Parathyroid adenoma (tissue), 2 donors: ENCODE data around the gene FGGY.

Experiments used
- H2AFZ ChIP-seq: fragments of 300-600 bp; sonication (generic); one replicate; pipeline ENCODE4 v1.7.0; 2017; ENCODE audit warnings: antibody characterized with exemption, mild to moderate bottlenecking
- H3K27ac ChIP-seq: fragments of 300-600 bp; sonication (generic); one replicate; pipeline ENCODE4 v1.7.0; 2017
- H3K27me3 ChIP-seq: fragments of 300-600 bp; sonication (generic); one replicate; pipeline ENCODE4 v1.7.0; 2017; ENCODE audit warnings: low read length; ENCODE audit not compliant: control insufficient read depth, insufficient read depth
- H3K36me3 ChIP-seq: fragments of 300-600 bp; sonication (generic); one replicate; pipeline ENCODE4 v1.7.0; 2017; ENCODE audit warnings: low read length; ENCODE audit not compliant: control insufficient read depth, insufficient read depth
- H3K4me1 ChIP-seq: fragments of 300-600 bp; sonication (generic); one replicate; pipeline ENCODE4 v1.7.0; 2017; ENCODE audit warnings: control low read depth
- H3K4me2 ChIP-seq: fragments of 300-600 bp; sonication (generic); one replicate; pipeline ENCODE4 v1.7.0; 2017; ENCODE audit warnings: low read length
- H3K4me3 ChIP-seq: fragments of 300-600 bp; sonication (generic); one replicate; pipeline ENCODE4 v1.7.0; 2017; ENCODE audit warnings: low read depth, low read length
- H3K79me2 ChIP-seq: fragments of 300-600 bp; sonication (generic); one replicate; pipeline ENCODE4 v1.7.0; 2017; ENCODE audit warnings: control low read depth
- H3K9ac ChIP-seq: fragments of 300-600 bp; sonication (generic); one replicate; pipeline ENCODE4 v1.7.0; 2017; ENCODE audit warnings: mild to moderate bottlenecking
- H3K9me3 ChIP-seq: fragments of 300-600 bp; sonication (generic); one replicate; pipeline ENCODE4 v1.7.0; 2017; ENCODE audit warnings: low read length; ENCODE audit not compliant: control insufficient read depth
- TF ChIP-seq, protein P1 (sequence below): fragments of 300-600 bp; sonication (generic); IDR thresholded peaks from one replicate; pipeline ENCODE4 v1.7.0; 2017; ENCODE audit warnings: antibody characterized with exemption, mild to moderate bottlenecking
- donor health status: primary hyperparathyroidism.

The FGGY gene

GRCh38 chr1:59360729-59361128 lies 63.8 kb downstream of the FGGY start:
- Histone ChIP-seq H3K27me3 (no peaks in the 10 kb centered on the region), H3K36me3 (no peaks in the 10 kb centered on the region), H3K4me2 (no peak overlapping the region), H3K4me3 (no peak overlapping the region), H2AFZ (no peak overlapping the region), H3K9ac (no peak overlapping the region), H3K79me2 (no peaks in the 10 kb centered on the region), H3K27ac (no peak overlapping the region), H3K4me1 (no peaks in the 10 kb centered on the region), H3K9me3 (no peaks in the 10 kb centered on the region)
- TF ChIP-seq, protein P1, sequence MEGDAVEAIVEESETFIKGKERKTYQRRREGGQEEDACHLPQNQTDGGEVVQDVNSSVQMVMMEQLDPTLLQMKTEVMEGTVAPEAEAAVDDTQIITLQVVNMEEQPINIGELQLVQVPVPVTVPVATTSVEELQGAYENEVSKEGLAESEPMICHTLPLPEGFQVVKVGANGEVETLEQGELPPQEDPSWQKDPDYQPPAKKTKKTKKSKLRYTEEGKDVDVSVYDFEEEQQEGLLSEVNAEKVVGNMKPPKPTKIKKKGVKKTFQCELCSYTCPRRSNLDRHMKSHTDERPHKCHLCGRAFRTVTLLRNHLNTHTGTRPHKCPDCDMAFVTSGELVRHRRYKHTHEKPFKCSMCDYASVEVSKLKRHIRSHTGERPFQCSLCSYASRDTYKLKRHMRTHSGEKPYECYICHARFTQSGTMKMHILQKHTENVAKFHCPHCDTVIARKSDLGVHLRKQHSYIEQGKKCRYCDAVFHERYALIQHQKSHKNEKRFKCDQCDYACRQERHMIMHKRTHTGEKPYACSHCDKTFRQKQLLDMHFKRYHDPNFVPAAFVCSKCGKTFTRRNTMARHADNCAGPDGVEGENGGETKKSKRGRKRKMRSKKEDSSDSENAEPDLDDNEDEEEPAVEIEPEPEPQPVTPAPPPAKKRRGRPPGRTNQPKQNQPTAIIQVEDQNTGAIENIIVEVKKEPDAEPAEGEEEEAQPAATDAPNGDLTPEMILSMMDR, result no peak

DNA sequence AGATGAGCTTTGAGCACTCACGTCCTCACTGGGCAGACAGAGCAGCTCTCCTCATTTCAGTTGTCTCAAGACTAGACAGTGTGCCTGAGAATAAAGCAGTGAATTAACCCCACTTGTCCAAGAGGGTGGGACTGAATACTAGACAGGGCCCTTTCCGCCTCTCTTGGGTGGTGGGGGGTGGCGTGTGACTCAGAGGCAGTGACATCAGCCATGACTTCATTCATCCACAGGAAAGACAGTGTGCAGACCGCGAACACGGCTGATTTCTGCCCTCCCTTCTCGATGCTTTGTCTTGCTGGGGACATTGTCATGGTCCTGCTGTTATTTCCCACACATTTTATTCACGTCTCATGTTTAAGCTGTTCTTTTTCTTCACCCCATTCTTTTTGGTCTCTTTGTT lies 64.9 kb downstream of the FGGY start:
- Histone ChIP-seq H3K9me3 (no peaks in the 10 kb centered on the region), H3K9ac (no peak overlapping the region), H3K4me3 (no peak overlapping the region), H2AFZ (no peak overlapping the region), H3K79me2 (no peaks in the 10 kb centered on the region), H3K4me2 (no peak overlapping the region), H3K27me3 (no peaks in the 10 kb centered on the region), H3K4me1 (no peaks in the 10 kb centered on the region), H3K27ac (no peak overlapping the region), H3K36me3 (no peaks in the 10 kb centered on the region)
- TF ChIP-seq, protein P1, result no peak

GRCh38 chr1:59364037-59364436 lies 67.1 kb downstream of the FGGY start:
- Histone ChIP-seq H3K4me3 (no peak overlapping the region), H3K4me2 (no peak overlapping the region), H3K27ac (no peak overlapping the region), H3K27me3 (no peaks in the 10 kb centered on the region), H3K9me3 (no peaks in the 10 kb centered on the region), H3K9ac (no peak overlapping the region), H3K36me3 (no peaks in the 10 kb centered on the region), H2AFZ (no peak overlapping the region), H3K79me2 (no peaks in the 10 kb centered on the region), H3K4me1 (peaks cover 2% of the 10 kb centered on the region)
- TF ChIP-seq, protein P1, result no peak

DNA sequence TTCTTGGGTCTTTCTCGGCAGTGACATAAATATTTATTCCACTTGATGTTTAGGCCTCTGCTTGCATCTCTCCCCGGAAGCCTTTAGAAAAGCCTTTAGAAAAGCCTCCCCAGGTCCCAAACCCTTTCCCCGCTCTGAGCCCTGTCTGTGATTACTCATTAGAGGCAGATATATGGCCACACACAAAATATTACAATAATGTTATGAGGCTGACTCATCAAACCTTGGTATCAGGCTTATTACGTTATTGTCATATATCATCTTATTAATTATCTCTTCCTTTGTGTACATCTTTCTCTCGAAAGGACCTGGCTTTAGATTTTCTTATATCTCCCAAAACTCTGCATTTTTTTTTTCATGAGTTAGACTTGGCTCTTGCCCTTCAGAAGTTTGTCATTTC lies 69.5 kb downstream of the FGGY start:
- no peaks in the 10 kb centered on the region for H3K27me3 ChIP-seq
- no peaks in the 10 kb centered on the region for H3K9me3 ChIP-seq
- H3K4me2 ChIP-seq, result no peak overlapping the region
- H3K4me1 ChIP-seq, result peaks cover 2% of the 10 kb centered on the region
- H2AFZ ChIP-seq, result no peak overlapping the region
- no peaks in the 10 kb centered on the region for H3K79me2 ChIP-seq
- H3K27ac ChIP-seq, result no peak overlapping the region
- H3K9ac ChIP-seq, result no peak overlapping the region
- no peaks in the 10 kb centered on the region for H3K36me3 ChIP-seq
- H3K4me3 ChIP-seq, result no peak overlapping the region
- TF ChIP-seq, protein P1, result no peak

DNA sequence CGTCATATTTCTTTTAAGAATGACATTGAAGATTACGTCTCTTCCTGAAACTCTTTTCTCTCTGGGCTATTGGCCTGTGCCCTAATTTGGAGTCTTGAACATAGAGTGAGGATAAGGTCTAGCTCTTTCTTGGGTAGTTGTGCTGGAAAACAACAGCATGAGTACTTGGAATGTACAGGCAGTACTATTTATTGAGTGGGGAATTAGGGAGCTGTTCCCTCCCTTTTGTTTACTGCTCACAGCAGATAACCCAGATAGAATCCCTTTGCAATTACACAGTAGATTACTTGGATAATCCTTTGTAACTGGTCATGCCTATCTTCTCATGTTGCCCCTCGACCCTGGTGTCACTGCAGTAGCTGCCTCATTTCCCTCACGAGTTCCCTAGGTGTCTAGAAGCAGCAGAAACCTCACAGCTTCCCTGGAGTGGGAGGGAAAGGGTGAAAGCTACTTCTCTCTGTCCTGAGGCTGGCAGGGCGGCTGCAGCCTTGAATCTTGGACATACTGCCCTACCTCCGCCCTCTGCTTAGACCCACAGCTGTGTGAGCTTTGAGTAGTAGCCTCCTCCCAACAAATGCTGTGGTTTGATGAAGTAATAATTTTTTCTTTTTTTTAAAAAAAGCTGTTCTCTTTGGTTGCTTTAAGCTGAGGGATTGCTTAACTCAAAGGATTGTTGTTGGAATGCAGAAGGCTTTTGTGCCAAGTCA lies 70.6 kb downstream of the FGGY start:
- Histone ChIP-seq H3K4me3 (no peak overlapping the region), H3K9me3 (no peaks in the 10 kb centered on the region), H3K27me3 (no peaks in the 10 kb centered on the region), H3K27ac (no peak overlapping the region), H3K79me2 (no peaks in the 10 kb centered on the region), H3K9ac (no peak overlapping the region), H3K36me3 (no peaks in the 10 kb centered on the region), H3K4me1 (peaks cover 2% of the 10 kb centered on the region), H3K4me2 (no peak overlapping the region), H2AFZ (no peak overlapping the region)
- TF ChIP-seq, protein P1, result no peak
